ENCODE data around the gene ATP9B. TPM values are rescaled to one million over a fixed set of nuclear protein-coding genes. Genes with fewer than 3 reads are reported as not detected.
"Not testable (repeated sequence)": the region's sequence is repeated elsewhere in the genome, so short reads cannot be mapped to it uniquely, and the experiment has no call there.

The ATP9B gene
- total RNA-seq, 1 donor from 2014 or later: 49.2 TPM

DNA sequence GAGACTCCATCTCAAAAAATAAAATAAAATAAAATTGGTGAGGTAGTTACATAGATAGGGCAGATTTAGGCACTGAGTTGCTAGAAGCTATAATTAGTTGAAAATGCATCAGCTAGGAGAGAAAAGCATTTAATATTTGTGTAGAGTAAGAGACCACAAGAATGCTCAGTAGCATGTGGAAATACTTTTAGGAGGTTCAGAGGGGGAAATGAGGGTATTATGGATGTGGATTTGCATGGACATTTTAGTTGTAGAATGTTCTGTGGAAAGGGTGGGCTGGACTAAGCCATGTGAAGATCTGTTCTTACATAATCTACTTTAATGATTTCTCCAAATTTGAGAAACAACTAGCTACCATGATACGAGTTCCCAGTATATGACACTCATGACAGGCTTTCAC is 95.5 kb downstream of the ATP9B start:
- no peak for DNase-seq
- Mint-ChIP-seq H3K36me3 (ENCODE audit: low read depth) (peaks cover 42% of the 10 kb centered on the region), H3K9me3 (no peaks in the 10 kb centered on the region), H3K27me3 (no peaks in the 10 kb centered on the region), H3K27ac (no peak overlapping the region), H3K4me3 (no peak overlapping the region), H3K4me1 (no peaks in the 10 kb centered on the region)
- TF ChIP-seq, protein P1, sequence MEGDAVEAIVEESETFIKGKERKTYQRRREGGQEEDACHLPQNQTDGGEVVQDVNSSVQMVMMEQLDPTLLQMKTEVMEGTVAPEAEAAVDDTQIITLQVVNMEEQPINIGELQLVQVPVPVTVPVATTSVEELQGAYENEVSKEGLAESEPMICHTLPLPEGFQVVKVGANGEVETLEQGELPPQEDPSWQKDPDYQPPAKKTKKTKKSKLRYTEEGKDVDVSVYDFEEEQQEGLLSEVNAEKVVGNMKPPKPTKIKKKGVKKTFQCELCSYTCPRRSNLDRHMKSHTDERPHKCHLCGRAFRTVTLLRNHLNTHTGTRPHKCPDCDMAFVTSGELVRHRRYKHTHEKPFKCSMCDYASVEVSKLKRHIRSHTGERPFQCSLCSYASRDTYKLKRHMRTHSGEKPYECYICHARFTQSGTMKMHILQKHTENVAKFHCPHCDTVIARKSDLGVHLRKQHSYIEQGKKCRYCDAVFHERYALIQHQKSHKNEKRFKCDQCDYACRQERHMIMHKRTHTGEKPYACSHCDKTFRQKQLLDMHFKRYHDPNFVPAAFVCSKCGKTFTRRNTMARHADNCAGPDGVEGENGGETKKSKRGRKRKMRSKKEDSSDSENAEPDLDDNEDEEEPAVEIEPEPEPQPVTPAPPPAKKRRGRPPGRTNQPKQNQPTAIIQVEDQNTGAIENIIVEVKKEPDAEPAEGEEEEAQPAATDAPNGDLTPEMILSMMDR (IDR thresholded peaks at IDR 0.05): no peak
- ATAC-seq (ENCODE audit: low read depth): no peak
- ChIA-PET POLR2A (no interaction called here), CTCF (no interaction called here)
- intact Hi-C loops (cut with micrococcal nuclease): no loop called here

DNA sequence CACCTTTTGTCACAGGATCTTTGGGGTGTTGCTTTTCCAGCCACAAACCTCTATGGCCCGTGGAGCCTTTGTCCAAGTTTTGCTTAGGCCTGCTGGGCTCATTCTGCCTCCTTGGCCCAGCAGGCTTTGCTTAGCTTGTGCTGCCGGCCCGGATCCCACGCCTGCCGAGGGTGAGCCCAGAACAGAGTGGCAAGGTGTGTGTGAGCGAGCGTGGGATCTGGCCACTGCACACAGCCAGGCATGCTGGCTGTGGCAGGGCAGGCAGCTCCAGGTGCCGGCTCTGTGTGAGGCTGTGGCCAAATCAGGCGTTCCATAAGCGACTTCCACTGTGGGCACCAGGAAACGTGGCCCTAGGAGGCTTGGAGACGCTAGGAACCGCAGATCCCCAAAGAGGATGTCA is 97.5 kb downstream of the ATP9B start:
- intact Hi-C loops (cut with micrococcal nuclease): no loop called here
- TF ChIP-seq, protein P1 (IDR thresholded peaks at IDR 0.05): no peak
- POLR2A ChIA-PET: interaction anchor here (0.6 kb wide), 1 partner anchor 98 kb away, joined by 3 read pairs; the partner anchor contains the start of gene ATP9B
- ATAC-seq (ENCODE audit: low read depth) (no peak), DNase-seq (no peak)
- no peak overlapping the region for H3K27ac Mint-ChIP-seq
- H3K4me3 Mint-ChIP-seq: no peak overlapping the region
- CTCF ChIA-PET: no interaction called here
- peaks cover 44% of the 10 kb centered on the region for H3K36me3 Mint-ChIP-seq (ENCODE audit: low read depth)
- H3K9me3 Mint-ChIP-seq: no peaks in the 10 kb centered on the region
- no peaks in the 10 kb centered on the region for H3K4me1 Mint-ChIP-seq
- H3K27me3 Mint-ChIP-seq: no peaks in the 10 kb centered on the region

DNA sequence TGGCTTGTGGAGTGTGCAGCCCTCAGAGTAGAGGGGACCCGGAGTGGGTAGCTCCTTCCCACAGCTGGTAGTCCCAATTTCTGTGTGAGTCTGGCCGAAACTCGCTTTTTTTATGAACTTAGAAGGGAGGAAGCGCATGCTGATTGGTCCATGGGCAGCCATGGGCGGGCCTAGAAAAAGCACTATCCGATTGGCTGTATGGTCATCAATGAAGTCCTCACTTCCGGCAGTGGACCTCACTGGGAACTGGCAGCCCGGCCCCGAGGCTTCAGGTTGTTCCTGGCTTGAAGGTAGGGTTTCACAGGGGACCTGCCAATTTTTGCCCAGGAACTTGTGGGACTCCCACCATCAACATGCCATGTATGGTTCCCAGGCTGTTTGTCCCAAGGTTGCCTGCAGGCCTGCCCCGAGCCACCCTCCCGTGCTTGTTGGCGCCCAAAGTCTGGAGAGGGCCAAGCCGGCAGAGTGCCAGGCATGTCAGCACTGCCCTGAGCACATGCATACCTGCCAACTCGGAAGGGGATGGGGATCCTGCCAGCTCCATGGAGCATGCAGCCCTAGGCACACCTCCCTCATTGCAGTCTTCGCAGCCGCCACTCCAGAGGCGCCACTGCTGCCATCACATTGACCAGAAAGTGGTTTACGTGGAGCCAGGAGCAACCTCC is 98.5 kb downstream of the ATP9B start:
- CTCF ChIA-PET: no interaction called here
- intact Hi-C loops (cut with micrococcal nuclease): no loop called here
- Mint-ChIP-seq H3K27ac (no peak overlapping the region), H3K4me3 (no peak overlapping the region), H3K27me3 (no peaks in the 10 kb centered on the region), H3K36me3 (ENCODE audit: low read depth) (peaks cover 44% of the 10 kb centered on the region), H3K4me1 (no peaks in the 10 kb centered on the region), H3K9me3 (no peaks in the 10 kb centered on the region)
- ATAC-seq (ENCODE audit: low read depth) (no peak), DNase-seq (no peak)
- TF ChIP-seq, protein P1 (IDR thresholded peaks at IDR 0.05): no peak
- POLR2A ChIA-PET: interaction anchor here (0.6 kb wide), 1 partner anchor 99 kb away, joined by 3 read pairs; the partner anchor contains the start of gene ATP9B

DNA sequence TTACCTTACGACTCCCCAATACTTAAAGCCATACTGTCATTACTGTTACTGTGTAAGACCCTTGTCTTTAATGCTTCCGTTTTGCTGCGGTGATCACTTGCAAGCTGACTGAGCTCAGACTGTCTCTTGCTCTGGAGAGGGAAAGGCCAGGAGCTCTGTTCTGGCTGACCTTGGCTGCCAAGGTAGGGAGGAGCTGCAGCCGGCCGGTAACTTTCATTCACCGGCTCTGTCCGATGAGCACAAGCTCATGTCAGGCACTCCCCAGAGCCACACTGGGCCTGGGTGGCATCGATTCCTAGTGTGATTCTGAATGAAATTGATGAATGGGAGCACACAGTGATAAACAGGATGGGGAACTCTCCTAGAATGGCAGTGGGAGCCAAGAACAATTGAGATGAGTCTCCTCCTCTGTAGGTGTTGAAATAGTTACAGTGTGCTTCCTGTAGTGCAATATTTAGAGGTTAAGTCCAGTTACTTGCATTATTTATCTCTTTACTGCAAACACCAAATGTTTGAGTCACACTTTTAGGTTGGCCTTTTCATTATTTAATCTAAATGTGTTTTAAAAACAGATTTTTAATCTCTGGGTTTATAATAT is 100.9 kb downstream of the ATP9B start:
- DNase-seq (no peak), ATAC-seq (ENCODE audit: low read depth) (no peak)
- peaks cover 6% of the 10 kb centered on the region for H3K4me1 Mint-ChIP-seq
- intact Hi-C loops (cut with micrococcal nuclease): no loop called here
- TF ChIP-seq, protein P1 (IDR thresholded peaks at IDR 0.05): no peak
- H3K27ac Mint-ChIP-seq: no peak overlapping the region
- H3K36me3 Mint-ChIP-seq (ENCODE audit: low read depth): peaks cover 57% of the 10 kb centered on the region
- no peak overlapping the region for H3K4me3 Mint-ChIP-seq
- ChIA-PET POLR2A (no interaction called here), CTCF (no interaction called here)
- H3K9me3 Mint-ChIP-seq: no peaks in the 10 kb centered on the region
- H3K27me3 Mint-ChIP-seq: no peaks in the 10 kb centered on the region

DNA sequence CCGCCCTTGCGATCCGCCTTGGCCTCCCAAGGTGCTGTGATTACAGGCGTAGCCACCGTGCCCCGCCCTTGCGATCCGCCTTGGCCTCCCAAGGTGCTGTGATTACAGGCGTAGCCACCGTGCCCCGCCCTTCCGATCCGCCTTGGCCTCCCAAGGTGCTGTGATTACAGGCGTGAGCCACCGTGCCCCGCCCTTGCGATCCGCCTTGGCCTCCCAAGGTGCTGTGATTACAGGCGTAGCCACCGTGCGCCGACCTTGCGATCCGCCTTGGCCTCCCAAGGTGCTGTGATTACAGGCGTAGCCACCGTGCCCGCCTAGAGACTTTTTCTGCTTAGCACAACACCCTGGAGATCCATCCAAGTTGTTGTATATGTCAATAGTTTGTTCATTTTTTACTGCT is 103.1 kb downstream of the ATP9B start:
- POLR2A ChIA-PET; H3K9me3 Mint-ChIP-seq; H3K4me3 Mint-ChIP-seq; ATAC-seq (ENCODE audit: low read depth); intact Hi-C loops (cut with micrococcal nuclease); DNase-seq; H3K27me3 Mint-ChIP-seq; H3K4me1 Mint-ChIP-seq; CTCF ChIA-PET; H3K27ac Mint-ChIP-seq: not testable (repeated sequence)
- peaks cover 53% of the 10 kb centered on the region for H3K36me3 Mint-ChIP-seq (ENCODE audit: low read depth)
